HG03103 (cell line): ENCODE results near the gene MTHFD2.
"Not testable (repeated sequence)": the region's sequence is repeated elsewhere in the genome, so short reads cannot be mapped to it uniquely, and the experiment has no call there.

Experiments
- ATAC-seq: cut with Tn5 transposase; IDR thresholded peaks from one replicate; pipeline ENCODE4 v1.9.1; 2021; ENCODE audit warnings: low read depth; ENCODE audit not compliant: unreplicated experiment

Gene MTHFD2

GRCh38 chr2:74194799-74195198 lies 3.6 kb upstream of the MTHFD2 start:
- ATAC-seq = no peak

GRCh38 chr2:74197049-74197448 lies 1.4 kb upstream of the MTHFD2 start:
- ATAC-seq = no peak

GRCh38 chr2:74198023-74198460 lies 373 bp upstream of the MTHFD2 start:
- ATAC-seq = no peak

- ATAC-seq = no peak
These were observed 873 bp downstream of the MTHFD2 start for GRCh38 chr2:74199275-74199701.

- ATAC-seq = no peak
These were observed 1.5 kb downstream of the MTHFD2 start for GRCh38 chr2:74199871-74200305.

- no peak for ATAC-seq
These were observed 2.8 kb downstream of the MTHFD2 start for GRCh38 chr2:74201196-74201595.

- ATAC-seq = no peak
These were observed 3.2 kb downstream of the MTHFD2 start for GRCh38 chr2:74201596-74201995.

- ATAC-seq = no peak
These were observed 6.0 kb downstream of the MTHFD2 start for GRCh38 chr2:74204436-74204835.

GRCh38 chr2:74205113-74205512 lies 6.7 kb downstream of the MTHFD2 start:
- ATAC-seq = no peak

GRCh38 chr2:74205596-74205995 lies 7.2 kb downstream of the MTHFD2 start:
- ATAC-seq = no peak

GRCh38 chr2:74206180-74206688 lies 7.8 kb downstream of the MTHFD2 start:
- no peak for ATAC-seq

- ATAC-seq = no peak
These were observed 14.4 kb downstream of the MTHFD2 start for GRCh38 chr2:74212702-74213410.

GRCh38 chr2:74215771-74216170 lies 17.4 kb downstream of the MTHFD2 start:
- ATAC-seq = not testable (repeated sequence)

- no peak for ATAC-seq
These were observed 18.2 kb downstream of the MTHFD2 start for GRCh38 chr2:74216642-74217041.

- ATAC-seq = no peak
These were observed 21.6 kb downstream of the MTHFD2 start for GRCh38 chr2:74219846-74220486.

GRCh38 chr2:74221091-74221490 lies 22.7 kb downstream of the MTHFD2 start:
- ATAC-seq = no peak

GRCh38 chr2:74221604-74222299 lies 23.3 kb downstream of the MTHFD2 start:
- no peak for ATAC-seq

GRCh38 chr2:74222300-74222650 lies 23.9 kb downstream of the MTHFD2 start:
- no peak for ATAC-seq

GRCh38 chr2:74223941-74224770 lies 25.7 kb downstream of the MTHFD2 start:
- ATAC-seq = no peak

- ATAC-seq = no peak
These were observed 27.5 kb downstream of the MTHFD2 start for GRCh38 chr2:74225698-74226459.
